Activated CD4-positive, alpha-beta T cell treated with anti-CD3 and anti-CD28 coated beads, Interleukin-10, Interleukin-2, amounts not matched to agents 100 ng/mL and 50 ng/mL, durations not matched to agents 16 hours and 8 hours (primary cell): ENCODE results near the gene TNFRSF8.
A peak's percentile ranks its signal among the peaks of the same experiment; 100 is the strongest.

ENCODE experiments used
- DNase-seq: peaks from one replicate; pipeline ENCODE4 v3.0.0-alpha.2; 2020

Gene TNFRSF8

GRCh38 chr1:12177156-12177998, 114.3 kb downstream of the TNFRSF8 start:
- DNase-seq = peak; percentile 52

- DNase-seq = peak; percentile 76
Observed at GRCh38 chr1:12177999-12178441, 114.9 kb downstream of the TNFRSF8 start.

GRCh38 chr1:12178511-12178910, 115.4 kb downstream of the TNFRSF8 start:
- DNase-seq = no peak

DNA sequence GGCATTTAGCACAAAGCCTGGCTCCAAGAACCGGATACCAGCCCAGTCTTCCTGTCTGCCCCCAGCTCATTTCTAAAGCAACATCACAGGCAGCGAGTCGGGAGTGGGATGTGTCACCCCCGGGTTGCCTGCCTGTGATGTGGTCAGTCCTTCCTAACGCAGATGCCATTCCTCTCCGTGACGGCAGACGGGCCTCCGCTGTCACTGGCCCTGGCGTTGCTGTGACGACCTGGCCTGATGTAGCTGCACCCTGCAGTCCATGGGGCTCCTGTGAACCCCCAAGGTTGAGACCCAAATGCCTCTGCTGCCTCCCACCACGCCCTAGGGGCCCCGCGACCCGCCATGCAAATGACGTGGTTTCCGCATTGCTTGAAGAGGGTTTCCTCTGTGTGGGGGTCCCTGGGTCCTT, 116.0 kb downstream of the TNFRSF8 start:
- DNase-seq = peak; percentile 93

DNA sequence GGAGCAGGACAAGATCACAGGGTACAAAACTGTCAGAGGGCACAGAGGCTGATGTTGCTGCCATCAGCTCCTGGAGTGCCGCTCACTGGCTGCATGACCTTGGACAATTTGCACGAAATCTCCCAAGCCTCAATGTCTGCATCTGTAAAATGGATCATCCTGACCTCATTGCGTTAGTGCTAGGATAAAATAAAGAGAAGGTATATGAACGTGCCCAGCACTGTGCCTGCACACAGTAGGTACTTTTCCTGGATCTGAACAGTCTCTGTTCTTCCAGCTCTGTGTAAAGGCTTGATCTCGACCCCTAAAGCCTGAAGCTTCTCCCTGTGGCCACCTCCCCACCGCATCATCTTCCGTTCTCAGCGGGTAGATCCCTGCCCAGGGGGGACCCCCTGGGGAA, 116.6 kb downstream of the TNFRSF8 start:
- no peak for DNase-seq

- DNase-seq = no peak
Observed at GRCh38 chr1:12180315-12180714, 117.2 kb downstream of the TNFRSF8 start.

GRCh38 chr1:12180903-12181302, 117.8 kb downstream of the TNFRSF8 start:
- no peak for DNase-seq

DNA sequence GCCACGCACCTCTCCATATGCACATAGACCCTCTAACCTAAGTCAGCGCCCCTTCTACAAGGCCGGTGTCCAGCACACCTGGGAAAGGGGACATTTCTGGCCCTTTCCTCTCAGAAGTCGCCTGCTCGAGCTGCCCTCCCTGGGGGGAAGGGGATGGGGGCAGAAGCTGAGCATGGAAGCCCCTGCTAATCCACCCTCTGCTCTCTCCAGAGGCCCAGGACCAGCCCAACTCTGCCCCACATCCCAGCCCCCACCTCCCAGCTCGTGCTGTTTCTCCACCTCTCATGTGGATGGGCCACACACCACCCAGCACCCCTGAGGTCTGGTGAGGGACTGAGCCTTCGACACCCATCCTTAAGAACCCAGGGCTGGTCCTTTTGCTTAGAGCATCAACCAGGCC, 118.5 kb downstream of the TNFRSF8 start:
- no peak for DNase-seq

DNA sequence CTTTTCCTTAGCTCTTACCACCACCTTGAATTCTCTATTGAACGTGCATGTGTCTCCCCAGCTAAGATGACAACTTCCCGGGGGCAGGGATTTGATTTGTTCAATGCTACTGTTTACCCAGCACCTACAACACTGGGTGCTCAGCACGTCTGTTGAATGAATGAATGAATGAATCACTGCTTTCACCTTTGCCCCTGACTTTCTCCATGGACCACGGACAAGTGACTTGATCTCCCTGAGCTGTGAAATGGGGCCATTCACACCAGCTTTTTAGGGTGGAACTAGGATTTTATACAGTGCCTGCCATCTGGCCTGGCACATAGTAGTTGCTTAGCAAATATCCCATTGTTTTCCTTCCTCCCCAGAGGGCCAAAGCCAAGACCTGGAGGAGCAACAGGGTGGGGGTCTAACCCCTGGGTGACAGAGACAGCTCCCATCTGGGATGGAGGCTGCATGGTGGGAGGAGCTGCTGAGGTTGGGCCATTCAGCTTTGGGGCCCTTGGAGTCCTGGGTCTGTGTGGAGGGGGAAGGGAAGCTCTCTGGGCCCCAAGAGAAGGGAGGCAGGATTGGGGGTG, 119.4 kb downstream of the TNFRSF8 start:
- DNase-seq = no peak

DNA sequence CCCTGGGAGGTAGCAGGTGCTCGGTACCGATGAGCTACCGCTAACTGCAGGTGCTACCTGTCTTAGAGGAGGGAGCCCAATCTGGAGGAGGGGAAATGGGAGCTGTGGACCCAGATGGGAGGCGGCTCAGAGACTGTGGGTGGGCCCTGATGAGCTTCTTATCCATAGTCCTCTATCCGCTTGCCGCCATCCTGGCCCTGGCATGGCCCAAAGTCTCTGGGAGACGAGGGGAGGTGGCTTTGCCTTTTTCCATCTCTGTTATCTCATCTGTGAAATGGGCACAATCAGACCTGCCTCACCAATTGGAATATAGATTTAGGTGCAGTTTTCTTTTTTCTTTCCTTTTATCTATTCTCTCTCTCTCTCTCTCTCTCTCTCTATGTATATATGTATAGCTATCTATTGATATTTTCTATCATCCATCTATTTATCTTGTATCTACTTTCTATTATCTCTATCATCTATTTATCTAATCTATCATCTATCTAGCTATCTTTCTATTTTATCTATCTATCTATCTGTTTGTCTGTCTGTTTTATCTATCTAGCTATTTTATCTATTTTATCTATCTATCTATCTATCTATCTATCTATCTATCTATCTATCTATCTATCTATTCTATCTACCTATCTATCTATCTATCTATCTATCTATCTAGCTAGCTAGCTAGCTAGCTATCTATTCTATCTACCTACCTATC, 120.1 kb downstream of the TNFRSF8 start:
- DNase-seq = no peak

GRCh38 chr1:12184008-12184681, 121.0 kb downstream of the TNFRSF8 start:
- DNase-seq = no peak

GRCh38 chr1:12185036-12185917, 122.2 kb downstream of the TNFRSF8 start:
- DNase-seq = no peak

DNA sequence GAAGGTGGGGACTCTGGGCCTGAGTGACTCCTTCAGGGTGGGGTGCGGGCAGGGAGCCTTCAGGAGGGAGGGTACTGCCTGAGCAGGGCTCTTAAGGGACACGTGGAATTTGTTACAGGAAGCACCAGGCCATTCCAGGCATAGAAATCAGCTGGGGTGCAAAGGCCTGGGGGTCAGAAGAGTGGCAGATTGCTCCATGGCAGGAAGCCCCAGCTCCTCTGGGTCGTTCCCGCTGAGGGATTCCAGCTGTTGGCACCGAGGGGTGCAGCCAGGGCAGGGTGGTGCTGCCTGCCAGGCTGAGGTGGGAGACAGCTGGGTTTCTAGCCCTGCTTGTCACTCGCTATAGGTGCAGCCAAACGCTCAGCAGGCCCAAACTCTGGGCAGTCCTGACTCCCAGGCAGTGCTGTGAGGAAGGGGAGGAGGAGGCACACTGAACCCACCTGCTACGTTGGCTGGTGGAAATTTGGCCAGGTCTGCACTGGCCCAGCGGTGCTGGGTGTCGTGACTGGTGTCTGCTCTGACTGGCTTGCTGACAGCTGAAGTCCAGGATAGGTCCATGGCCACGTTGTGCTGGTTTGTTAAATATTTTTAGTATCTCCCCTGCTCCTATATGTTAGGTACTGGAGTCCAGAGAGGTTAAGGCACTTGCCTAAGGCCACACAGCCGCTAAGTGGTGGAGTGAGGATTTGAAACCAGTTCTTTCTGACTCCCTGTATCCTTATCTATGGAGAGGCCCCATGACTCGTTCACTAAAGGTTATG, 123.0 kb downstream of the TNFRSF8 start:
- DNase-seq = no peak

DNA sequence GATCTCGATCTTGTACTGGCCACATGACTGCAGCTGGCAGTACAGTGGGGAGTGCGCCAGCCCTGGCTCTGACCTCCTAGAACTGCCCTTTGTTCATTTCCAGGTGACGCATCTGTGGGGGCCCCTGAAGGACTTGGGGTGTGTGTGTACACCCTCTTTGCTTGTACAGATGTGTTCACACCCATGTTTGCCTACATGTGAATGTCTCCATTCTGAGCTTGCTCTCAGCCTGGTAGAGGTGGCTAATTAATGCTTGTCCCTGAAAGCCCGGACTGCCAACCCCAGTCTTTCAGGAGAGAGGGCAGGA, 123.5 kb downstream of the TNFRSF8 start:
- DNase-seq = no peak

GRCh38 chr1:12188115-12188514, 125.0 kb downstream of the TNFRSF8 start:
- DNase-seq = no peak

GRCh38 chr1:12188657-12189327, 125.7 kb downstream of the TNFRSF8 start:
- DNase-seq = no peak

DNA sequence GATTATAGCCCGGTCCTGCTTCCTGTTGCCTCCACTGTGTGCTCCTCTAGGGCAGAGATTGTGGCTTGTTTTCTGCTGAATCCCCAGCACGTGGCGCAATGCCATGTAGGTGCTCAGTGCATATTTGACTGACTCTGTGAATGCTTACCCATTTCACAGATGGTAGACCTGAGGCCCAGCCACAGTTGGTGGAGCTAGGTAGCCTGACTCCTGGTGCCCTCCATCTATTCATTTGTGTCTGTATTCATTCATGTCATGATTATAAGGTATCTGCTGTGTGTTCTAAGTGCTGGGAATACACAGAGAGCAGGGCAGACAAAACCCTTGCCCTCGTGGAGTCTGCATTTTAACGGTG, 126.2 kb downstream of the TNFRSF8 start:
- no peak for DNase-seq

DNA sequence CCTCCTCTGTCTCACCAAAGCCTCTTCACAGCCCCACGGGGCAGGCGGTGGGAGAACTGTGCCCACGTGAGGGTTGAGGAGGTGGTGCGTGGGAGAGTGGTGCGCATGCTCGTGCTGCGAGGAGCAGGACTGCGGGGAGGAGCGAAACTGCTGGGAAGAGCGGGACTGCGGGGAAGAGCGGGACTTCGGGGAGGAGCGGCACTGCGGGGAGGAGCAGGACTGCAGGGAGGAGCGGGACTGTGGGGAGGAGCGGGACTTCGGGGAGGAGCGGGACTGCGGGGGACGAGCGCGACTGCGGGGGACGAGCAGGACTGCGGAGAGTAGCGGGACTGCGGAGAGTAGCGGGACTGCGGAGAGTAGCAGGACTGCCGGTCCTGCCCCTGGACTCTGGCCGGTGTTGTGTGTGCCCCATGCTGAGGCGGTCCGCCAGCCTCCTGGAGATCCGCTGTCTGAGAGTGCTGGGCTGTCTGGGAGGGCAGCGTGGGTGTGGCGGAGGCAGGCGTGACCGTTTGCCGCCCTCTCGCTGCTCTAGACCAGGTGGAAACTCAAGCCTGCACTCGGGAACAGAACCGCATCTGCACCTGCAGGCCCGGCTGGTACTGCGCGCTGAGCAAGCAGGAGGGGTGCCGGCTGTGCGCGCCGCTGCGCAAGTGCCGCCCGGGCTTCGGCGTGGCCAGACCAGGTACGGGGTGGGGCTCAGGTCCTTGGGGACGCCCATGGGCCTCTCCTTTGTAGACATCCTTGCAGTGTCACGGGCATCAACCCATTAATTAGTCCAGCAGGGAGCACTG, 128.3 kb downstream of the TNFRSF8 start:
- no peak for DNase-seq
